H1 (cell line): ENCODE results near the gene GATAD2B. TPM values are rescaled to one million over a fixed set of nuclear protein-coding genes. Genes with fewer than 3 reads are reported as not detected.

Experiments used
- CEBPB ChIP-seq: IDR thresholded peaks from 2 replicates; pipeline ENCODE4 v1.6.1; 2012; ENCODE audit warnings: low read depth, low read length
- CTCF ChIP-seq, 3 experiments: IDR thresholded peaks; 1 replicate in 2 of 3; 2 replicates in 1 of 3; pipeline versions ENCODE4 v1.5.1 to v1.6.1; 2011; ENCODE audit warnings: low read length in 3 of 3, mild to moderate bottlenecking in 3 of 3, inconsistent platforms in 2 of 3, low read depth in 1 of 3, moderate library complexity in 1 of 3; ENCODE audit not compliant: insufficient read depth in 1 of 3; ENCODE audit errors: control extremely low read depth in 1 of 3
- GTF2F1 ChIP-seq: IDR thresholded peaks from 2 replicates; pipeline ENCODE4 v1.6.1; 2012; ENCODE audit warnings: low read depth, low read length, improper control_type of control experiment, borderline replicate concordance
- KDM4A ChIP-seq: IDR thresholded peaks from one replicate; pipeline ENCODE4 v1.7.1; 2012; ENCODE audit warnings: low read depth, mild to moderate bottlenecking, moderate library complexity, low read length, inconsistent platforms; ENCODE audit not compliant: severe bottlenecking
- MAX ChIP-seq: IDR thresholded peaks from 2 replicates; pipeline ENCODE4 v1.6.1; 2012; ENCODE audit warnings: inconsistent platforms
- NANOG ChIP-seq: IDR thresholded peaks from 2 replicates; pipeline ENCODE4 v1.6.1; 2011; ENCODE audit warnings: low read length, low read depth, mild to moderate bottlenecking, inconsistent platforms; ENCODE audit not compliant: insufficient read depth, poor library complexity, severe bottlenecking
- RBBP5 ChIP-seq: IDR thresholded peaks from 2 replicates; pipeline ENCODE4 v1.7.1; 2012; ENCODE audit warnings: low read depth, mild to moderate bottlenecking, inconsistent platforms, low read length, moderate library complexity, borderline replicate concordance
- TBP ChIP-seq: IDR thresholded peaks from 2 replicates; pipeline ENCODE4 v1.6.1; 2011; ENCODE audit warnings: low read depth, low read length, improper control_type of control experiment
- ZNF274 ChIP-seq: IDR thresholded peaks from 2 replicates; pipeline ENCODE4 v1.7.0; 2012; ENCODE audit warnings: low read length, borderline replicate concordance; ENCODE audit errors: extremely low read depth
- polyA plus RNA-seq, 7 experiments: library from polyadenylated mRNA; depleted of rRNA in 3 of 7; stranded (reverse) in 5 of 7; unstranded in 2 of 7; fragments of >200 nt in 5 of 7; fragments of 200-250 nt in 2 of 7; gene quantifications; 1 replicate in 5 of 7; 2 replicates in 1 of 7; 4 replicates in 1 of 7; pipeline versions ENCODE4 v1.2.1 to v1.2.3, GENCODE V29; 2011 to 2013; ENCODE audit warnings: missing spikeins in 2 of 7, mixed read lengths in 2 of 7
- total RNA-seq: library from RNA; stranded (reverse); fragmentation: NEBNext Ultra II Directional; extraction: Animal tissue kit (Norgen Biotek cat#: 25700); gene quantifications from 2 replicates; pipeline ENCODE4 v1.2.1, GENCODE V29; 2021

GATAD2B gene
- total and polyA plus RNA-seq, 2 of the 8 experiments (the other 6 are each of a cell fraction or from before 2014, with no cell fraction given): 8.4 to 39.1 TPM

GRCh38 chr1:153946622-153947241 lies 24.0 kb upstream of the GATAD2B start, which contains the start of gene DENND4B (continued):
- TF ChIP-seq KDM4A (no peak), CEBPB (no peak), CTCF (IDR thresholded peaks at IDR 0.05; ENCODE audit: control extremely low read depth in 1 of 3, insufficient read depth in 1 of 3, low read depth in 1 of 3, low read length in 3 of 3) (peak; percentile 90 to 94 (median 91)), NANOG (peak; percentile 30), TBP (0 out of 2 replicates have a peak, but pooled peaks have one; percentile 32), GTF2F1 (no peak), ZNF274 (no peak), MAX (peak; percentile 33; the same call in 1 of the 2 replicates), RBBP5 (no peak)
